ENCODE data around the gene TMC4. TPM values are rescaled to one million over a fixed set of nuclear protein-coding genes. Genes with fewer than 3 reads are reported as not detected.

The TMC4 gene
- total RNA-seq, 1 donor, result under 0.01 TPM

GRCh38 chr19:54156953-54157352 lies 16.0 kb downstream of the TMC4 start:
- no peak for DNase-seq (ENCODE audit: low read depth in 2 of 3, low spot score in 2 of 3)

DNA sequence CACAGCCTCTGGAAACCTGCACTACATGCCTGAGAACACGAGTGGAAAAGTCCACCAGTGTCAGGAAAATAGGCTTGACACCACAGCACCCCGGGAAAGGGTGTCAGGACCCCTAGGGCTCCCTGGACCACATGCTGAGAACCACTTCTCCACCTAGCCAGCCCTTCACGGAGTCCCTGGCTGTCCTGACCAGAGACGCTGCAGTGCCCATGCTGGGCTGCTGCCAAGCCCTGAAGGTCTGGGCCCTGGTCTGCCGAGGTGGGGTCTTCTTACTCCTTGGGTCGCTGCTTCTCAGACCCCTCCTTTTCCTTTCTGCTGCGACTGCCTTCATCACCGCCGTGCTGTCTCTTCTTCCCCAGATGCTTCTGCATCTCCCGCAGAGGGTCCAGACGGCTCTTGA lies 16.5 kb downstream of the TMC4 start:
- DNase-seq (ENCODE audit: low read depth in 2 of 3, low spot score in 2 of 3), result no peak

DNA sequence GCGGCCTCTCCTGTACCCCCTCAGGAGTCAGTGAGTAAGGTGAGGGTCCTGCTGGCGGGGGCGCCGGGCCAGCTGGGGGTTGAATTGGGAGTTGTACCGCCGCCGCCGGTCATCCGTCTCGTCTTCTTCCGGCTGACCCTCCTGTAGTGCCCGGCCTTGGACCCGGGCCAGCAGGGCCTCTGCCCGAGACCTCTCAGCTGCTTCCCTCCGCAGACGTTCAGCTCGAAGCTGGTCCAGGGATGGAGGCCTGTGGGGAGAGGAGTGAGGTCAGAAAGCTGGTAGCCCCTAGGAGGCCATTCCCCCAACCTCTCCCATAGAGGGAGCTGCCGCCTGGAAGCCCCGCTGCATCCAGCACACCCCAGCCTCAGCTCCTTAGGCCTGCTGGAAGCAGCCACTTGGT lies 17.3 kb downstream of the TMC4 start:
- no peak for DNase-seq (ENCODE audit: low read depth in 2 of 3, low spot score in 2 of 3)

- no peak for DNase-seq (ENCODE audit: low read depth in 2 of 3, low spot score in 2 of 3)
These were observed 18.2 kb downstream of the TMC4 start for GRCh38 chr19:54154603-54155345.

GRCh38 chr19:54153731-54154326 lies 19.1 kb downstream of the TMC4 start:
- DNase-seq (ENCODE audit: low read depth in 2 of 3, low spot score in 2 of 3), result no peak

DNA sequence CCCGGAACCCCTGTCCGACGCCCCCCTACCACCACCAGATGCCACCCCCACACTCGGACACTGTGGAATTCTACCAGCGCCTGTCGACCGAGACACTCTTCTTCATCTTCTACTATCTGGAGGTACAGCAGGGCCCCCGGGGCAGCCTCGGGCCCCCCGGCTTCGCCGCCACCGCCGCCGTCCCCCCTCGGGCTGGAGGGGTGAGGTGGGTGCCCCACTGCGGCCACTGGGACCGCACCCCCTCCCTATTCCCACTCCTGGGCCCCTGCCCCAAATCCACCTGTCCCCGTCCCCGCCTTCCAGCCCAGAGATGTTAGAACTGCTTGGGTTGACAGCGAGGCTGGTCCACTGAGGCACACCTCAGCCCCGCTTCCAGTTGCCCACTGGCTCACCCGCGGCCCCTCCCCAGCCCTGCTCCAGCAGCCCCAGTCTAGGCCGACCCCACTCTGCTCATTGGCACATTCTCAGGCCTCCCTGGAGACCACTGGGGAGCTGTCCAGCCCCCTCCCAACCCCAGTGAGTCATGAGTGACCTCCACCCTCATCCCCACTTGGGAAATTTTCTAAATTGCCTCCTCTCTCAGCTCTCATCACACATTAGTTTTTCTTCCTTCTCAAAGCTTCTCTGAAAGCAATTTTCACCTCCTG lies 20.0 kb downstream of the TMC4 start:
- no peak for DNase-seq (ENCODE audit: low read depth in 2 of 3, low spot score in 2 of 3)

DNA sequence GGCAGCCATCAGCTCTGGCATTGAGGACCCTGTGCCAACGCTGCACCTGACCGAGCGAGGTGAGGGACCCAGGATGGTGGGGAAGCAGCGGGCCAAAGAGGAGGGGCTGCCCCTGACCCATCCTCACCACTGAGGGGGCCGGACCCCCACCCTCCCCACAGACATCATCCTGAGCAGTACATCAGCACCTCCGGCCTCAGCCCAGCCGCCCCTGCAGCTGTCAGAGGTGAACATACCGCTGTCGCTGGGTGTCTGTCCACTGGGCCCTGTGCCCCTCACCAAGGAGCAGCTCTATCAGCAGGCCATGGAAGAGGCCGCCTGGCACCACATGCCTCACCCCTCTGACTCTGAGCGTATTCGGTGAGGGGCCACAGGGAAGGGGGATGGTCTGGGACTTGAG lies 20.7 kb downstream of the TMC4 start:
- no peak for DNase-seq (ENCODE audit: low read depth in 2 of 3, low spot score in 2 of 3)

DNA sequence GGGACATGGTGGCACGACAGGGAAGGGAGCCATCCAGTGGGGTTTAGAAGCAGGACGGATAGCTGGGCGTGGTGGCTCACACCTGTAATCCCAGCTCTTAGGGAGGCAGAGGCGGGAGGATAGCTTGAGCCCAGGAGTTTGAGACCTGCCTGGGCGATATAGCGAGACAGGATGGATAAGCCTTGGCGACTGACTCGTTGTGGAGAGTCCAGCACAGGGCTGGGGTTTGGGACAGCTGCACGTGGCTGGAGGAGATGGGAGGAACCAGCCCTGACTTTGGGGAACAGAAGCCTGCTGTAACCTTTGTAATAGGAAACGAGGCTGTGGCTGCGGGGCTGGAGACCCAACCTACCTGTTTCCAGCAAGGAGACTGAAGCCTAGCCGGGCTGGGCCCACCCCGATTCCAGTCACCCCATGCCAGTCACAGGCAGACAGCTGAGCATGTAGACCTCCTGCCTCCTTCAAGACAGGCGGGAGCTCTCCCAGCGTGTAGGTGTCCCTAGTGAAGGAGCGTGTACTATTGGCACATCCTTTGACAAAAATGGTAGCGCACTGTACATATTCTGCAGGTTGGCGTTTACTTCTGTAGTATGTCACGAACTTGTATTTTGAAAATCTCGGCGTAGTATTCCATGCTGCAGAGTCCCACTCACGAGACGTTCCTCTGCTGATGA lies 21.5 kb downstream of the TMC4 start:
- DNase-seq (ENCODE audit: low read depth in 2 of 3, low spot score in 2 of 3), result no peak

DNA sequence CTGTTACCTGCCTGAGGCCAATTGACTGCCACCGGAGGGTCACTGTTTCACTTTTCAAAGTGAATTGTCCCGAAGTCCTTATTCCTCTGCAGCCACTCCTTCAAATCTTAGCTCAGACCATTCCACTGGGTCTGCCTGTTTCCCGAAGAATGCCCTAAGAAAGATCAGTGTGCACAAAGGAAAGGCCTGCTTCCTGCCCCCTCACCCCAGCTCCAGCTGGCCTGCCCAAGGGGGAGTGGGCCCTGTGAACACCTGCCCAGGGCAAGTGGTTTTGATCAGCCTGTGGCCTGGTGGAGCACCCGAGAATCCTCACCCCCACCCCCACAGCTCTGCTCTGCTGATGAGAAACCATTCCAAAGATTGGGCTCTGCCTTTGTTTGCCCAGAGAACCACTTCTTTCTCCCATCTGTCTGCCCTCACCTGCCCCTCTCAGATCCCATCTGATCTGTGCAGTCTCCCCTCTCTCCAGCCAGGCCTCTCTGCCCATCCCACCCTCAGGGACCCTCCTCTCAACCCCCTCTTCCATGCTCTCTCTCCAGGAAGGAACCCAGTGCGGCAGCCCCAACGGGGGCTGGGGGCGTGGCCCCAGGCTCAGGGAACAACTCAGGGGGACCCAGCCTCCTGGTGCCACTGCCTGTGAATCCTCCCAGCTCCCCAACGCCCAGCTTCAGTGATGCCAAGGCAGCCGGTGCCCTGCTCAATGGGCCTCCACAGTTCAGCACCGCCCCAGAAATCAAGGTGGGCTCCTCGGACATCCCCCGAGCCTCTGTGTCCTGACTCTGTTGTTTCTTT lies 23.7 kb downstream of the TMC4 start:
- DNase-seq (ENCODE audit: low read depth in 2 of 3, low spot score in 2 of 3), result no peak

GRCh38 chr19:54148158-54148557 lies 24.8 kb downstream of the TMC4 start:
- DNase-seq (ENCODE audit: low read depth in 2 of 3, low spot score in 2 of 3), result no peak

DNA sequence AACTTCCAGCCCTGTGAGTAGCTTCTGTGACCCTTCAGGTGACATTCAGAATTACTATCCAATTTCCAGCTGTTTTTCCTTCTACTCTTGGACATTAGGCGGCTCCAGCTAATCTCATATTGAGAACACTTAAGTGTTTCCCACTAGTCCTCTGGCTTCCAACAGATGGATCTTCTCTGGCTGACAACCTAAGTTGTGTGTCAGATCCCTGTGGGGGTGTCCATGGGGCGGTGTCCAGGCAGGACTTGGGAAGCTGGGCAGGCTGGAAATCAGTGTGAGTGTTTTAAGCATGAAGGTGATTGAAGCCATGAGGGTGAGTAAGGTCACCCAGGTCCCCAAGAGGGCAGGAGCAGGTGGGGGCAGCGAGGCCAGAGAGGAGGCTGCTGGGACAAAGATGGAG lies 25.3 kb downstream of the TMC4 start:
- DNase-seq (ENCODE audit: low read depth in 2 of 3, low spot score in 2 of 3), result no peak

DNA sequence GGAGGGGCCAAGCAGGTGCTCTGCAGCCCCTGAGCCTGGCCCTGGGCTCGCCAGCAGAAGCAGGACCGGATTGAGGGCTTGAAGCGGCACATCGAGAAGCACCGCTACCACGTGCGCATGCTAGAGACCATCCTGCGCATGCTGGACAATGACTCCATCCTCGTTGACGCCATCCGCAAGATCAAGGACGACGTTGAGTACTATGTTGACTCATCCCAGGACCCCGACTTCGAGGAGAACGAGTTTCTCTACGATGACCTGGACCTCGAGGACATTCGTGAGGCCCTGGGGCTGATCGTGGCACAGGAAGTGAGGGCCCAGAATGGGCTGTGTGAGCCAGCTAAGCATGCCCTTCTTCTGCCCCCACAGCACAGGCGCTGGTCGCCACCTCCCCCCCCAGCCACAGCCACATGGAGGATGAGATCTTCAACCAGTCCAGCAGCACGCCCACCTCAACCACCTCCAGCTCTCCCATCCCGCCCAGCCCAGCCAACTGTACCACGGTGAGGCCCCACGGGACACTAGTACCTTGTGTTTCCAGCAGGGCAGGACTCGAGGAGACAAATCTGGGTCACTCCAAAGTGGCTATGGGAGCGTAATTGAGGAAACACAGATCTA lies 27.3 kb downstream of the TMC4 start:
- DNase-seq (ENCODE audit: low read depth in 2 of 3, low spot score in 2 of 3), result no peak

GRCh38 chr19:54142166-54142780 lies 30.7 kb downstream of the TMC4 start:
- no peak for DNase-seq (ENCODE audit: low read depth in 2 of 3, low spot score in 2 of 3)

DNA sequence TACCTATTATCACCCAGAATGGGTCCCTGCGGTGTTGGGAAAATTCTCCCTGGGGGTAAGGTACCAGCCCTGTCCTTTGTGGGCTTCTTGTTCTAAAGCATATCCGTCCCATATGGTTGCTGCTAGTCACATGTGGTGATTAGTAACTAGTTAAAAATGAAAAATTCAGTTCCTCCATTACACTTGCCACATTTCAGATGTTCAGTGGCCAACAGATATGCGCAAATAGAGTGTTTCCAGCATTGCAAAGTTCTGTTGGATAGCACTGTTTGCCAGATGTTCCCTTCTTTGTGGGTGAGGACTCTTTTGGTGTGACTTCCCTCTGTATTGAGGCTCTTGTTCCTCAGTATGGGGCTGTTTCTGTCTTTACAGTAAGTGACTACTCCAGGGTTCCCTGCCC lies 31.6 kb downstream of the TMC4 start:
- DNase-seq (ENCODE audit: low read depth in 2 of 3, low spot score in 2 of 3), result no peak

- no peak for DNase-seq (ENCODE audit: low read depth in 2 of 3, low spot score in 2 of 3)
These were observed 34.3 kb downstream of the TMC4 start for GRCh38 chr19:54138489-54139256.

GRCh38 chr19:54137699-54138488 lies 35.1 kb downstream of the TMC4 start, which contains the start of gene CNOT3:
Gene CNOT3, plus strand, starts transcription at chr19:54137762. Its CDS starts 5,217 bp downstream, at chr19:54142979.
- peak in 1 of 3 donors; percentile 9 for DNase-seq (ENCODE audit: low read depth in 2 of 3, low spot score in 2 of 3)

DNA sequence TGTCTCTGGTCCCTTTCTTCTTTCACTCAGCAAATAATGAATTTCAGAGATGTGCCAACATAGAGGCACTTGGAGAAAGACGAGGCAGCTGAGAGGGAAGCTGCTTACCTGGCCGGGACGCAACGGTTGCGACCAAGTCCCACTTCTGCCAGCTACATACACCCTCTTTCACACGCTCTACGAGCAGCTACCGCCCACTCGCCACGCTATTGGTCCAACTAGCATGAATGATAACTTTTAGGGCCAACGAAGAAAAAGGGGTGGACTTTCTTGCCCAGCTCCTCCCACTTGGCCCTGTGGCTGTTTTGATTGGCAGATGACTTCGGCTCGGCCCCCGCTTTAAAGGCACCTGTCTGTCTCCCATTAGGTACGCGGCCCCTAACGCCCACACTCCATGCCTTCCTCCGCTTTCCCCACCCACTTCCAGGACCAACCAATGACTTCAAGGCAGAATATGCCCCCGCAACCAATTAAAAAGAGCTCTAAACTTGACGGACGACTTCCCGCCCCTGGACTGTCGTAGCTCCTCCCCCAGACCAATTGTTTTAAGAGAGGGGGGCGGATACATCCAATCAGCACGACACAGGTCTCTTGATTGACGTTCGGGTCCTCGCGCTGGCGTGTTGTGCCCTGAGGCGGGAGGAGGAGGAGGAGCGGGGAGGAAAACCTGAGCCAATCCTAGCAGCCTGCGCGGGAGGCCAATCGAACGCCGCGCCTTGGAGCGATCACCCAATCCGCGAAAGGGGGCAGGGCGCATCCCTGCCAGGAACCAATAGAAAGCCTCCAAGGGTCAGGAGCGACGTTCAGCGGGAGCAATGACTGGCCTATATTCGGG lies 35.9 kb downstream of the TMC4 start:
- peak; percentile 97 to 100 (median 100) for DNase-seq (ENCODE audit: low read depth in 2 of 3, low spot score in 2 of 3)
